ENCODE results near the gene FOS. TPM values are rescaled to one million over a fixed set of nuclear protein-coding genes. Genes with fewer than 3 reads are reported as not detected.
A peak's percentile ranks its signal among the peaks of the same experiment; 100 is the strongest.

The FOS gene
- total and polyA plus RNA-seq, 2 of the 13 experiments (the other 11 are each of a cell fraction or from before 2014, with no cell fraction given) = 15.9 to 24.2 TPM

GRCh38 chr14:75293920-75294648 is 15.5 kb downstream of the FOS start (continued):
- TF ChIP-seq CEBPZ (IDR thresholded peaks at IDR 0.05; ENCODE audit: low read length) (no peak), TBP (CRISPR knock-in tag; IDR thresholded peaks at IDR 0.05) (no peak), ZNF501 (CRISPR knock-in tag; IDR thresholded peaks at IDR 0.05) (peak; percentile 73), MTERF4 (CRISPR knock-in tag; IDR thresholded peaks at IDR 0.05) (no peak; the same call in 1 of the 2 replicates), SAP130 (CRISPR knock-in tag; IDR thresholded peaks at IDR 0.05; ENCODE audit: low read depth) (peak; percentile 96), ZNF136 (CRISPR knock-in tag; IDR thresholded peaks at IDR 0.05; ENCODE audit: low read depth) (no peak), SPEN (CRISPR knock-in tag; IDR thresholded peaks at IDR 0.05; ENCODE audit: low read depth) (peak; percentile 72), ETV5 (CRISPR knock-in tag; IDR thresholded peaks at IDR 0.05; ENCODE audit: borderline replicate concordance) (peak; percentile 95), PHB2 (IDR thresholded peaks at IDR 0.05; ENCODE audit: partially characterized antibody) (no peak), HNRNPH1 (optimal IDR thresholded peaks at IDR 0.05; ENCODE audit: low read depth, low read length) (peak; percentile 52), ZFP37 (CRISPR knock-in tag; IDR thresholded peaks at IDR 0.05; ENCODE audit: borderline replicate concordance) (peak; percentile 24; the same call in 1 of the 2 replicates), ZNF451 (CRISPR knock-in tag; IDR thresholded peaks at IDR 0.05) (0 out of 2 replicates have a peak, but pooled peaks have one; percentile 37), SKIL (CRISPR knock-in tag; IDR thresholded peaks at IDR 0.05; ENCODE audit: borderline replicate concordance) (peak; percentile 79), IRF2 (CRISPR knock-in tag; IDR thresholded peaks at IDR 0.05) (peak; percentile 48; the same call in 1 of the 2 replicates), CSRNP1 (CRISPR knock-in tag; IDR thresholded peaks at IDR 0.05) (peak; percentile 92; the same call in 1 of the 2 replicates), ZGPAT (CRISPR knock-in tag; IDR thresholded peaks at IDR 0.05) (peak; percentile 78), GLI4 (CRISPR knock-in tag; IDR thresholded peaks at IDR 0.05; ENCODE audit: borderline replicate concordance) (no peak), MIXL1 (CRISPR knock-in tag; IDR thresholded peaks at IDR 0.05) (0 out of 2 replicates have a peak, but pooled peaks have one; percentile 16), ZNF775 (CRISPR knock-in tag; IDR thresholded peaks at IDR 0.05; ENCODE audit: borderline replicate concordance) (no peak), PTBP1 (IDR thresholded peaks at IDR 0.05; ENCODE audit: low read depth, low read length, poor library complexity, severe bottlenecking) (peak; percentile 37)
